Jurkat, Clone E6-1 (cell line): ENCODE measurements around the gene CDK14.
A peak's percentile ranks its signal among the peaks of the same experiment; 100 is the strongest.

Experiments used
- DNase-seq: peaks from one replicate; pipeline ENCODE4 v3.0.0-alpha.2; 2011; ENCODE audit warnings: low read depth, low spot score
- H3K4me3 ChIP-seq: 2 replicates; pipeline ENCODE4 v1.5.1; 2011; ENCODE audit warnings: mild to moderate bottlenecking, low read length, control low read depth, moderate library complexity

CDK14 gene

DNA sequence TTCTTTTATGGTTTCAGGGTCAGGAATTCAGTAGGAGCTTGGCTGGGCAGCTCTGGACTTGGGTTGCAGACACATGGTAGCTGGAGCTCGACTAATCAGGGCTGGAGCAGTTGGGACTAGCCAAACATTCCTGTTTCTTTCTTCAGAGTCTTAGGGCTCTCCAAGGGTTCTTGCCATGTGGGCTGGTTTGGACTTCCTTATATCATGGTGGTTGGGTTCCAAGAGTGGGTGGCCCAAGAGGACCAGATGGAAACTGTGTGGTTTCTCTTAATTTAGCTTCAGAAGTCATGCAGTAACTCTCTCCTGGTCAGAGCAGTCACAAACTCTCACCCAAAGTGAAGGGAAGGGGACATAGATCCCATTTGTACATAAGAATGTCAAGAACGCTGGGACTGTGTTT is 398.0 kb downstream of the CDK14 start:
- H3K4me3 ChIP-seq, result no peak overlapping the region
- DNase-seq, result no peak

GRCh38 chr7:90994601-90995000 is 398.5 kb downstream of the CDK14 start:
- no peak overlapping the region for H3K4me3 ChIP-seq
- no peak for DNase-seq

- no peak overlapping the region for H3K4me3 ChIP-seq
- no peak for DNase-seq
Observed at GRCh38 chr7:90995996-90996395, 399.9 kb downstream of the CDK14 start.

DNA sequence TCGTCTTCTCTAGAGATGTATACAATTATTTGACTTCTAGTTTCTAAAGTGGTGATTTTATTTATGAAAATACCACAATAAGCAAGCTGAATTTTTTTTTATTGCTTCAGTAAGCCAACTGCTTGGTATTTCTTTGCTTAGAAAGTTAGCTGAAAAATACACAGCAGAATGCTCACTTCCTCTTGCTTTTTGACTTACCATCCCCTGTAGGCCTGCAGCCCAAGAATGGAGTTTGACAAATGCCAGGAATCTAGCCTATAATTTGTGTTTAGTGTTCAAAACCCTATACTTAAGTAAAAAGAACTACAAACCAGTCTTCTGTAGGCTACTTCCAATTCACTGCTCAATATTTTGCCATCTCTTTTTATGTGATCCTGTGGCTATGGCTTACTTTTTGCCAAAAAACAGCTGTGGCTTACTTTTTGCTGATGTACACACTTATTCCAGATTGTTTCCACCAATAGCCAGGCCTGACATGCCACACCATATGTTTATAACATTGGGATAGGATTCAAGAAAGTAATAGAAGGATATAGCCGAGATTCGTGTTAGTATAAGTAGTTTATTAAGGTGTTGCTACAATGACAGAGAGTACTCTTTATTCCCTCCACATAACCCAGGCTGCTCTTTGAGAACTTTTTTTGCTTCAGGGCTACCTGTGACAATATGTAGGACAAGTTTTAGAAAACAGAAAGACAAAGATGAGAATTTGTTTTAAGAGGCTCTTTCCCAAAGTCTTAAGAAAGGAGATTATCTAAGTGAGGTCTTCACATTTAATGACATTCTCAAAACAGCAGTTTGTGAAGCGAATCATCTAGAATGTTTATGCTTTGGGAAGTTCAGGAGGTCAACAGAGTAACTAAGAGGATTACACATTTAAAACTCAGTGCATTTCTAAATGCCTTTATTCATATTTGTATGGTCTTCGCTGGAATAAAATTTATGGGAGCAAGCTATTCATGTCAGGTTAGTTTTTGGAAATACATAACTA is 404.2 kb downstream of the CDK14 start:
- no peak for DNase-seq
- no peak overlapping the region for H3K4me3 ChIP-seq

- no peak for DNase-seq
Observed at GRCh38 chr7:91005024-91005423, 408.9 kb downstream of the CDK14 start.

DNA sequence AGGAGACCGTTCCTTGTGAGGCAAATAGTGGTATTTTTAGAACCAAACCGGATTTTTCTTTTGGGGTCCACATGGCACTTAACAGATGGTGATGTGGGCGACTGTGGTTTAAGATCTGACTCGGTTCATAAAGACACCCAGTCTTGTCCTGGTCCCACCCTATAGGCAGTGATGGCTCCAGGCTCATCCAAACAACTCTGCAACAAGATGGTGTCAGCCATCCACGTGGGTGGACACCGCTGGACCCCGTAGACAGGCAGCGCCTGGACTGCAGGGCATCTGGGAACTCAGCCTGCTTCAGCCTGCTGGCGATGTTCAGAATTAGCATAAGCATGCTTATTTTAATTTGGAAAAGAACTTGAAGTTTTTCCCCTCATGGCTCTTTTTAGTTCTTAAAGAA is 409.7 kb downstream of the CDK14 start:
- H3K4me3 ChIP-seq, result no peak overlapping the region
- DNase-seq, result no peak

More at GRCh38 chr7:91005024-91005423, 408.9 kb downstream of the CDK14 start:
- no peak overlapping the region for H3K4me3 ChIP-seq

DNA sequence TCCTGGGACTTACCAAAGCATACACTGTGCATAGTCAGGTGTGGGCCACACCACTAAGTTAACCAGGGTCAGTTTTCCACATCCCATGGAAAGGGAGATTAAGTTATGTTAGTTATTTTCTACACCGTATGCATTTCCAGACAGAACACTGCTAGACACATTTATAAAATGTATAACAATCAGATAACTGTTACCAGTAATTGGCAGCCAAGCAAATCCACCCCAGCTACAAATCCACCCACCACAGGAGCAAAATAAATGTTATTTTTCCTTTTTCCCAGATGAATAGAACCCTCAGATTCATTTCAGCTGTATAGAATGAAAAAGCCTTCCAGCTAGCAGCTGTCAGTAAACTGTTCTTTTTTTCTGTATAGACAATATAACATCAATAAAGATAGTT is 411.2 kb downstream of the CDK14 start:
- DNase-seq, result no peak
- H3K4me3 ChIP-seq, result no peak overlapping the region

DNA sequence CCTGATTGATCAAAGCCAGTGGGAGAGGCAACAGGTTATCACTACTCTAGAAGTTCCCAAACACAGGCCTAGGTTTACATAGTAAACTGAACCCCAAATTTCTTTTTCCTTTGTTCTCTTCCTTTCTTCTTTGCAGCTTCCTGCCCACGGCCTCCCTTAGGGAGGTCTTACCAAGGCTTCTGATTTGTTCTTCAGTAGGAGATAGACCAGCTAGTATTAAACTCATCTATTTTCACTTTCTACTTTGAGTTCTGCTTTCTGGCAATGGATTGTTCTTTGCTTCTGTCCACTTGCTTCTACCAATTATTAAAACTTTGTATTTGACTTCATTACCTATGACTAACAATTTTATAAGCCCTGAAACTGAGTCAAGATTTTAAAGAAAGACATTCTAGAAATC is 417.0 kb downstream of the CDK14 start:
- no peak overlapping the region for H3K4me3 ChIP-seq
- DNase-seq, result no peak

GRCh38 chr7:91019686-91020385 is 423.7 kb downstream of the CDK14 start:
- no peak overlapping the region for H3K4me3 ChIP-seq
- DNase-seq, result no peak

GRCh38 chr7:91020636-91021385 is 424.7 kb downstream of the CDK14 start:
- no peak for DNase-seq
- H3K4me3 ChIP-seq, result no peak overlapping the region

DNA sequence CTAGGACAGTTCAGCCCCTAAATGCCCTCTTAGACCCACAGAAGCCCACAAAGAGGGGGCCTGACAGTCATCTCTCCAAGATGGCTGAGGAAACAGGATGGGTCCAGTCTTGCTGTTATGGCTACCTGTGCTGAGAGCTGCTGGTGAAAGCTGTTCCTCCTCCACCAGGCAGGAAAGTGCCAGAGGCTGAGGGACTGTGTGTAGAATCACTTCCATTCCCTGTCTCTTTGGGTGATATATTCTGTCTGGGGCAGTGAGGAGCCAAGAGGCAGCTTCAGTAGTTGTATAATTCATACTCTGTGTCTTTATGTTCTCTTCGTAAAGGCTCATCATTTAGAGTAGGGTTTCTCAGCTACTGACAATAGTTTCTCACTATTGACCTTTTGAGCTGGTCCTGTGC is 425.8 kb downstream of the CDK14 start:
- DNase-seq, result no peak
- no peak overlapping the region for H3K4me3 ChIP-seq

DNA sequence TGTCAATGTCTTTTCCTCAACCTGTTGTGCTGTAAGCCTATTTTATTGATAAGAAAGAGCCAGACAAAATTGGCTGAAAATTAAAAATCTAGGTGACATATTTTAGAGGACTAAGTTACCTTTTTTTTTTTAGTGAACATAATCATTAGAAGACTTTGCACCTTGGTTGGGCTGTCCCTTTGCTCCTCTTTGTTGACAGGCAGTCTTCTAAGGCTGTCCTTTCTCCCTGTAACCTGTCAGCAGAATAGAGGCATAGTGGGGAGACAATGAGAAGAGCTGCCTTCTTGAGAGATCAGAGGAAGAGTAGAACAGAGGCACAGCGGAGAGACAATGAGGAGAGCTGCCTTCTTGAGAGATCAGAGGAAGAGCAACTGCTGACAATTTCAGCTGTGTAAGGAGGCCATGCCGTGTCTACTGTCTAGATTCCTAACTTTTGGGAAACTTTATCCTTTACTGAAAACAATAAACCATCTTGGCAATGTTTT is 429.8 kb downstream of the CDK14 start:
- DNase-seq, result no peak

GRCh38 chr7:91029688-91030087 is 433.6 kb downstream of the CDK14 start:
- DNase-seq, result no peak
- H3K4me3 ChIP-seq, result no peak overlapping the region

More for the DNA sequence above, 429.8 kb downstream of the CDK14 start:
- H3K4me3 ChIP-seq, result no peak overlapping the region

GRCh38 chr7:91030680-91031380 is 434.7 kb downstream of the CDK14 start:
- no peak for DNase-seq
- H3K4me3 ChIP-seq, result no peak overlapping the region

- no peak overlapping the region for H3K4me3 ChIP-seq
- DNase-seq, result no peak
Observed at GRCh38 chr7:91031757-91032156, 435.6 kb downstream of the CDK14 start.

DNA sequence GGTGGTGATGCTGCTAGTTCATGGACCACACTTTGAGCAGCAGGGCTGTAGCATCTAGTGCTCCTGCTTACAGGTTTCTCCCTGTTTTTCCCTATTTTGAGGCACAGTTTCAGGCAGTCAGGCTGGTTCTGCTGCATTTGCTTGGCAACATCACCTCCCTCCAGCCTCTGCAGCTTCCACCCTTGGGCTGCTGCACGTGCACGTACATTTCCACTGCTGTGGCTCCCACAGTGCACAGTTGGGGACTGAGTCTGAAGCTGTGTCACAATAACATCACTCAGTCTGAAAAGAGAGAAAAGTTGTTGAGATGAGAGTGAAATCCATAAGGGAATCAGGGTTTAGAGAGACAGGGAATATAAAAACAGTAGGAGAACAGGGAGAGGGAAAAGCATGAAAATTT is 437.5 kb downstream of the CDK14 start:
- no peak for DNase-seq
- H3K4me3 ChIP-seq, result no peak overlapping the region

- peak; percentile 6 for DNase-seq
- H3K4me3 ChIP-seq, result no peak overlapping the region
Observed at GRCh38 chr7:91034459-91035368, 438.6 kb downstream of the CDK14 start.

DNA sequence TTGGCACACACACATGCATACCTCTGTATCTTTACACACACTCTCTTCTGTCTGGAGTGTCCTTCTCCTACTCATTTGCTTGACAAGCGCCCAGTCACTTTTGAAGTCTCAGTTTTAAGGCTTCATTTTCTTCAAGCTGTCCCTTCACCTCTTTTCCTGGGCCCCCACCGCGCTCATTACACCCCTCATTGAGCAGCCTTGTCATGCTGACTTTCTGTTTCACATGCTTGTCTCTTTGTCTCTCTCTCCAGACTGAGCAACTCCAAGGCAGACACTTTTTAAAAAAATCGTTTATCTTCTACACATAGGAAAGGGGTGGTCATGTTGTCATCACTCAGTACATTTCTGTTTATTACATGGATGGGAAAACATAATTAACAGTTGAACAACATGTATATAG is 442.9 kb downstream of the CDK14 start:
- H3K4me3 ChIP-seq, result no peak overlapping the region
- no peak for DNase-seq
